A549 (cell line): ENCODE measurements around the gene SPTBN5. TPM values are rescaled to one million over a fixed set of nuclear protein-coding genes. Genes with fewer than 3 reads are reported as not detected.

Experiments
- ATAC-seq, 2 experiments: fragments of 200-7000 bp in 1 of 2; fragments of >200 bp in 1 of 2; cut with Nextera tagmentation in 1 of 2; cut with Tn5 transposase in 1 of 2; 3 replicates each; pipeline versions ENCODE4 v1.8.0 to v1.9.1; 2018 to 2020; ENCODE audit warnings: mild to moderate bottlenecking in 1 of 2, moderate library complexity in 1 of 2
- CTCF ChIA-PET: fragments of 300-600 bp; sonication (Branson Sonifier 250); formaldehyde crosslinking; extraction: SDS; loops from one replicate; lab custom pipeline; 2021; ENCODE audit warnings: antibody characterized with exemption, inconsistent platforms; lab: Yijun Ruan, JAX
- POLR2A ChIA-PET: fragments of 350-600 bp; formaldehyde crosslinking; extraction: SDS; loops from one replicate; lab custom pipeline; 2021; ENCODE audit warnings: antibody characterized with exemption, inconsistent platforms; lab: Yijun Ruan, JAX
- DNase-seq, 2 experiments: peaks; one replicate each; pipeline versions ENCODE4 v3.0.0 to v3.0.0-alpha.2; 2011 to 2016; ENCODE audit warnings: low read depth in 1 of 2, low spot score in 1 of 2
- FAIRE-seq: peaks from 2 replicates; lab custom pipeline; 2011; peaks lifted over from hg19 to GRCh38; lab: Jason Lieb, UNC
- H3K27ac ChIP-seq, 2 experiments: fragments of >200 bp; sonication (Bioruptor Twin); formaldehyde crosslinking; 3 replicates each; pipeline ENCODE4 v1.5.1; 2016 to 2017
- H3K4me1 ChIP-seq: fragments of >200 bp; sonication (Bioruptor Twin); formaldehyde crosslinking; 3 replicates; pipeline ENCODE4 v1.6.1; 2016
- H3K4me2 ChIP-seq: fragments of >200 bp; sonication (Bioruptor Twin); formaldehyde crosslinking; 3 replicates; pipeline ENCODE4 v1.6.1; 2016
- H3K4me3 ChIP-seq: fragments of >200 bp; sonication (Bioruptor Twin); formaldehyde crosslinking; 3 replicates; pipeline ENCODE4 v1.5.1; 2016
- H3K9me3 ChIP-seq: fragments of >200 bp; sonication (Bioruptor Twin); formaldehyde crosslinking; 3 replicates; pipeline ENCODE4 v1.6.1; 2016
- CBX8 ChIP-seq: fragments of 200-600 bp; sonication (generic); IDR thresholded peaks from 2 replicates; pipeline ENCODE4 v1.6.1; 2016
- CEBPB ChIP-seq, 2 experiments: fragments of >200 bp in 1 of 2; sonication (Bioruptor Twin) in 1 of 2; formaldehyde crosslinking in 1 of 2; IDR thresholded peaks; 2 replicates each; pipeline ENCODE4 v1.6.1; 2012 to 2016
- CHD4 ChIP-seq: fragments of 200-600 bp; sonication (generic); IDR thresholded peaks from 2 replicates; pipeline ENCODE4 v1.6.1; 2016; ENCODE audit warnings: antibody characterized with exemption, mild to moderate bottlenecking, borderline replicate concordance
- E2F6 ChIP-seq: IDR thresholded peaks from 2 replicates; pipeline ENCODE4 v1.6.1; 2012; ENCODE audit warnings: low read depth, borderline replicate concordance
- EHMT2 ChIP-seq: fragments of 200-600 bp; sonication (generic); IDR thresholded peaks from 2 replicates; pipeline ENCODE4 v1.6.1; 2016; ENCODE audit warnings: antibody characterized with exemption, low read depth, mild to moderate bottlenecking, moderate library complexity
- ESRRA ChIP-seq: fragments of 150-350 bp; IDR thresholded peaks from 2 replicates; pipeline ENCODE4 v1.6.1; 2014; ENCODE audit warnings: mild to moderate bottlenecking, low read length, borderline replicate concordance
- FOSB ChIP-seq: fragments of 250-450 bp; sonication (Bioruptor Pico); IDR thresholded peaks from 2 replicates; pipeline ENCODE4 v1.5.0; 2020; ENCODE audit warnings: mild to moderate bottlenecking, moderate library complexity
- FOSL2 ChIP-seq, 2 experiments: fragments of 450-650 bp in 1 of 2; fragments of >200 bp in 1 of 2; sonication (Bioruptor Twin) in 1 of 2; formaldehyde crosslinking; IDR thresholded peaks; 2 replicates each; pipeline versions ENCODE4 v1.5.0 to v1.6.1; 2016 to 2020; ENCODE audit warnings: mild to moderate bottlenecking in 1 of 2, moderate library complexity in 1 of 2
- HOXB13 ChIP-seq: fragments of 250-450 bp; sonication (Bioruptor Pico); IDR thresholded peaks from 2 replicates; pipeline ENCODE4 v1.5.0; 2020; ENCODE audit warnings: low read depth, mild to moderate bottlenecking, moderate library complexity
- HOXB5 ChIP-seq: fragments of 250-450 bp; sonication (Bioruptor Pico); IDR thresholded peaks from 2 replicates; pipeline ENCODE4 v1.5.0; 2020; ENCODE audit warnings: mild to moderate bottlenecking, moderate library complexity
- JUN ChIP-seq, 2 experiments: fragments of >200 bp; sonication (Bioruptor Twin); formaldehyde crosslinking; IDR thresholded peaks; 2 replicates in 1 of 2; 3 replicates in 1 of 2; pipeline ENCODE4 v1.6.1; 2016 to 2017
- JUNB ChIP-seq: fragments of >200 bp; sonication (Bioruptor Twin); formaldehyde crosslinking; IDR thresholded peaks from 2 replicates; pipeline ENCODE4 v1.6.1; 2016
- KDM1A ChIP-seq: fragments of 200-600 bp; sonication (generic); IDR thresholded peaks from 2 replicates; pipeline ENCODE4 v1.6.1; 2016; ENCODE audit warnings: low read depth, mild to moderate bottlenecking
- KDM5A ChIP-seq: fragments of 200-600 bp; sonication (generic); IDR thresholded peaks from 2 replicates; pipeline ENCODE4 v1.6.1; 2016; ENCODE audit warnings: antibody characterized with exemption, mild to moderate bottlenecking
- MAFK ChIP-seq: fragments of 450-650 bp; IDR thresholded peaks from 2 replicates; pipeline ENCODE4 v1.6.1; 2014; ENCODE audit not compliant: partially characterized antibody
- MYC ChIP-seq: IDR thresholded peaks from 2 replicates; pipeline ENCODE4 v1.6.1; 2012; ENCODE audit warnings: mild to moderate bottlenecking, inconsistent platforms, low read length, improper control_type of control experiment, borderline replicate concordance
- NFE2L2 ChIP-seq: fragments of 150-350 bp; conservative IDR thresholded peaks from 2 replicates; pipeline ENCODE4 v1.6.1; 2014; ENCODE audit warnings: low read length
- PBX3 ChIP-seq: IDR thresholded peaks from 2 replicates; pipeline ENCODE4 v1.6.1; 2012
- PHF8 ChIP-seq: fragments of 200-600 bp; sonication (generic); IDR thresholded peaks from 2 replicates; pipeline ENCODE4 v1.6.1; 2016; ENCODE audit warnings: low read depth, mild to moderate bottlenecking, antibody characterized with exemption, moderate library complexity, borderline replicate concordance
- POLR2AphosphoS2 ChIP-seq: conservative IDR thresholded peaks from 2 replicates; pipeline ENCODE4 v1.6.1; 2012; ENCODE audit warnings: low read length, improper control_type of control experiment, inconsistent platforms
- RARB ChIP-seq: fragments of 250-450 bp; sonication (Bioruptor Pico); IDR thresholded peaks from 2 replicates; pipeline ENCODE4 v1.8.0; 2021; ENCODE audit warnings: mild to moderate bottlenecking, moderate library complexity
- RFX5 ChIP-seq: fragments of 450-650 bp; IDR thresholded peaks from 2 replicates; pipeline ENCODE4 v1.7.1; 2014; ENCODE audit warnings: antibody characterized with exemption, mild to moderate bottlenecking, moderate library complexity
- SMC3 ChIP-seq: fragments of >200 bp; sonication (Bioruptor Twin); formaldehyde crosslinking; IDR thresholded peaks from 3 replicates; pipeline ENCODE4 v1.6.1; 2018; ENCODE audit warnings: inconsistent platforms
- TFCP2L1 ChIP-seq: fragments of 250-450 bp; sonication (Bioruptor Pico); IDR thresholded peaks from 2 replicates; pipeline ENCODE4 v1.5.0; 2021; ENCODE audit warnings: mild to moderate bottlenecking
- TP53 ChIP-seq: fragments of 250-450 bp; sonication (Bioruptor Pico); IDR thresholded peaks from 2 replicates; pipeline ENCODE4 v1.5.0; 2021; ENCODE audit warnings: mild to moderate bottlenecking, moderate library complexity
- ZNF302 ChIP-seq: fragments of 250-450 bp; sonication (Bioruptor Pico); IDR thresholded peaks from 2 replicates; pipeline ENCODE4 v1.9.0; 2021; ENCODE audit warnings: inconsistent platforms, mild to moderate bottlenecking, moderate library complexity
- WGBS: methylation state at CpG from one replicate; pipeline ENCODE4 v1.1.6; 2017; ENCODE audit errors: missing lambda C conversion rate; 5-methylcytosine and 5-hydroxymethylcytosine counted together
- polyA plus RNA-seq, 4 experiments: library from polyadenylated mRNA; depleted of rRNA in 3 of 4; stranded (reverse); fragments of >200 nt; fragmentation: RNase III in 1 of 4; extraction: RNeasy Plus Mini Kit Qiagen cat#74134 plus additional on column Dnase treatment in 1 of 4; gene quantifications; 2 replicates in 3 of 4; 3 replicates in 1 of 4; pipeline ENCODE4 v1.2.3, GENCODE V29; 2011 to 2017
- TF ChIP-seq, protein P1 (sequence below): IDR thresholded peaks from 2 replicates; pipeline ENCODE4 v1.6.1; 2012
- TF ChIP-seq, protein P2 (sequence below): fragments of 250-450 bp; sonication (Bioruptor Pico); IDR thresholded peaks from 2 replicates; pipeline ENCODE4 v1.5.0; 2021; ENCODE audit warnings: mild to moderate bottlenecking, moderate library complexity, borderline replicate concordance
- TF ChIP-seq, protein P3 (sequence below): fragments of >200 bp; sonication (Bioruptor Twin); formaldehyde crosslinking; IDR thresholded peaks from 3 replicates; pipeline ENCODE4 v1.6.1; 2016

SPTBN5 gene
- polyA plus RNA-seq, 2 of the 4 experiments (the other 2 are of a cell fraction), result 0.05 to 0.17 TPM

DNA sequence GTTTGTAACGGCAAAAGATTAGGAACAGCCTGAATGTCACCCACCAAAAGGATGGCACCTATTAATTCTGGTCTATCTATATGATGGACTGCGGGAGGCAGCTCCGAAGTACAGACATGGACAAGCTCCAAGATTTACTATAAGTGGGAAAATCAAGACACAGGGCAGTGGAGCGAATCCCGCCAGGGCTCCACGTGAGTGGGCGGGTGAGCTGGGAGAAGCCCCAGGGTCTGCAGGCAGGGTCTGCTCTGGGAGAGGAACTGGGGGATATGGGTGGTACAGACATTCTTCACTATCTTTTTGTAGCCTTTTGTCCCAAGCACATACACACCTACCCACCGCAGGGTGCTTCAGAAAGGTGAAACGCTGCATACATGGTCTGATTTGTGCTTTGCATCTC, 38.2 kb upstream of the SPTBN5 start (continued):
- TF ChIP-seq, protein P1, sequence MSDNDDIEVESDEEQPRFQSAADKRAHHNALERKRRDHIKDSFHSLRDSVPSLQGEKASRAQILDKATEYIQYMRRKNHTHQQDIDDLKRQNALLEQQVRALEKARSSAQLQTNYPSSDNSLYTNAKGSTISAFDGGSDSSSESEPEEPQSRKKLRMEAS, result no peak

- no peak overlapping the region for H3K4me3 ChIP-seq
- no peaks in the 10 kb centered on the region for H3K9me3 ChIP-seq
- peaks cover 85% of the 10 kb centered on the region for H3K4me1 ChIP-seq
- H3K27ac ChIP-seq, result peak overlapping the region; percentile 70 to 78
- ATAC-seq (no peak), DNase-seq (no peak), FAIRE-seq (no peak)
- CTCF ChIA-PET, result interaction anchor here (0.6 to 2.2 kb wide), 11 partner anchors 9 to 214 kb away, joined by 3 to 10 read pairs (median 4); partner anchors contain the start of gene EHD4
- TF ChIP-seq HOXB5 (CRISPR knock-in tag) (no peak), POLR2AphosphoS2 (no peak), HOXB13 (no peak), JUN (IDR thresholded peaks at IDR 0.05) (no peak), FOSB (CRISPR knock-in tag) (no peak), EHMT2 (no peak), E2F6 (no peak), SMC3 (no peak), CBX8 (no peak), RFX5 (no peak), KDM5A (no peak), FOSL2 (IDR thresholded peaks at IDR 0.05) (no peak), FOSL2 (CRISPR knock-in tag; IDR thresholded peaks at IDR 0.05) (no peak), CHD4 (no peak), NFE2L2 (no peak), PHF8 (no peak), ZNF302 (CRISPR knock-in tag) (no peak), JUNB (no peak)
- TF ChIP-seq, protein P1, result no peak
- TF ChIP-seq, protein P2, sequence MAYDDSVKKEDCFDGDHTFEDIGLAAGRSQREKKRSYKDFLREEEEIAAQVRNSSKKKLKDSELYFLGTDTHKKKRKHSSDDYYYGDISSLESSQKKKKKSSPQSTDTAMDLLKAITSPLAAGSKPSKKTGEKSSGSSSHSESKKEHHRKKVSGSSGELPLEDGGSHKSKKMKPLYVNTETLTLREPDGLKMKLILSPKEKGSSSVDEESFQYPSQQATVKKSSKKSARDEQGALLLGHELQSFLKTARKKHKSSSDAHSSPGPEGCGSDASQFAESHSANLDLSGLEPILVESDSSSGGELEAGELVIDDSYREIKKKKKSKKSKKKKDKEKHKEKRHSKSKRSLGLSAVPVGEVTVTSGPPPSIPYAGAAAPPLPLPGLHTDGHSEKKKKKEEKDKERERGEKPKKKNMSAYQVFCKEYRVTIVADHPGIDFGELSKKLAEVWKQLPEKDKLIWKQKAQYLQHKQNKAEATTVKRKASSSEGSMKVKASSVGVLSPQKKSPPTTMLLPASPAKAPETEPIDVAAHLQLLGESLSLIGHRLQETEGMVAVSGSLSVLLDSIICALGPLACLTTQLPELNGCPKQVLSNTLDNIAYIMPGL (CRISPR knock-in tag), result no peak
- POLR2A ChIA-PET, result interaction anchor here (0.9 to 1.0 kb wide), 2 partner anchors 10 to 42 kb away, joined by 3 to 4 read pairs; partner anchors contain the start of gene EHD4
- peak overlapping the region; percentile 69 for H3K4me2 ChIP-seq
- WGBS, result 58% methylated on average over 2 of the region's 2 CpGs
These were observed 37.0 kb upstream of the SPTBN5 start for GRCh38 chr15:41930867-41931222.

- 5% methylated on average over 8 of the region's 8 CpGs for WGBS
- ChIA-PET CTCF (interaction anchor here (0.6 to 2.2 kb wide), 11 partner anchors 9 to 215 kb away, joined by 3 to 10 read pairs (median 4); partner anchors contain the start of gene EHD4), POLR2A (interaction anchor here (0.9 to 1.0 kb wide), 2 partner anchors 10 to 42 kb away, joined by 3 to 4 read pairs; partner anchors contain the start of gene EHD4)
- H3K4me1 ChIP-seq, result peaks cover 85% of the 10 kb centered on the region
- FAIRE-seq, result no peak
- H3K4me3 ChIP-seq, result 0 out of 3 replicates have a peak overlapping the region, but pooled peaks have one; percentile 4
- ATAC-seq, result peak; percentile 77 to 88
- H3K9me3 ChIP-seq, result no peaks in the 10 kb centered on the region
- peak overlapping the region; percentile 70 to 78 for H3K27ac ChIP-seq
- H3K4me2 ChIP-seq, result peak overlapping the region; percentile 69
- peak; percentile 85 to 92 for DNase-seq
- TF ChIP-seq KDM1A, result no peak
- TF ChIP-seq, protein P3, sequence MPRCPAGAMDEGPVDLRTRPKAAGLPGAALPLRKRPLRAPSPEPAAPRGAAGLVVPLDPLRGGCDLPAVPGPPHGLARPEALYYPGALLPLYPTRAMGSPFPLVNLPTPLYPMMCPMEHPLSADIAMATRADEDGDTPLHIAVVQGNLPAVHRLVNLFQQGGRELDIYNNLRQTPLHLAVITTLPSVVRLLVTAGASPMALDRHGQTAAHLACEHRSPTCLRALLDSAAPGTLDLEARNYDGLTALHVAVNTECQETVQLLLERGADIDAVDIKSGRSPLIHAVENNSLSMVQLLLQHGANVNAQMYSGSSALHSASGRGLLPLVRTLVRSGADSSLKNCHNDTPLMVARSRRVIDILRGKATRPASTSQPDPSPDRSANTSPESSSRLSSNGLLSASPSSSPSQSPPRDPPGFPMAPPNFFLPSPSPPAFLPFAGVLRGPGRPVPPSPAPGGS, result no peak
- TF ChIP-seq PBX3, result peak; percentile 51; the same call in 1 of the 2 replicates
- no peak for TF ChIP-seq CBX8
- no peak for TF ChIP-seq MYC
- TF ChIP-seq MAFK, result peak; percentile 91
- peak; percentile 71 for TF ChIP-seq JUNB
- peak; percentile 15; the same call in 1 of the 2 replicates for TF ChIP-seq ESRRA
- TF ChIP-seq ZNF302 (CRISPR knock-in tag), result no peak
- peak; percentile 65 to 74; a peak in 3 of 5 replicates for TF ChIP-seq JUN (IDR thresholded peaks at IDR 0.05)
- 0 out of 2 replicates have a peak, but pooled peaks have one; percentile 30 for TF ChIP-seq RARB
- TF ChIP-seq, protein P1, result peak; percentile 47
- TF ChIP-seq SMC3, result peak; percentile 33; the same call in 1 of the 3 replicates
- peak; percentile 66 to 93 for TF ChIP-seq CEBPB (IDR thresholded peaks at IDR 0.05)
- TF ChIP-seq PHF8, result no peak
- no peak for TF ChIP-seq TFCP2L1
- no peak for TF ChIP-seq TP53 (CRISPR knock-in tag)
These were observed 36.5 kb upstream of the SPTBN5 start for GRCh38 chr15:41930221-41930866.
